ENCODE data around the gene OR4D2. TPM values are rescaled to one million over a fixed set of nuclear protein-coding genes. Genes with fewer than 3 reads are reported as not detected.

Gene OR4D2
- total and polyA plus RNA-seq, 2 of the 13 experiments (the other 11 are each of a cell fraction or from before 2014, with no cell fraction given) = not detected

- peak; percentile 75; the same call in 1 of the 2 replicates for TF ChIP-seq HMGXB3 (CRISPR knock-in tag; IDR thresholded peaks at IDR 0.05; ENCODE audit: borderline replicate concordance)
- TF ChIP-seq PITX1 (CRISPR knock-in tag; IDR thresholded peaks at IDR 0.05) = peak; percentile 67
- no peak for TF ChIP-seq JUNB (CRISPR knock-in tag; IDR thresholded peaks at IDR 0.05; ENCODE audit: borderline replicate concordance)
- peak; percentile 46; the same call in 1 of the 2 replicates for TF ChIP-seq LBX2 (CRISPR knock-in tag; IDR thresholded peaks at IDR 0.05; ENCODE audit: borderline replicate concordance)
- TF ChIP-seq ZNF512B (CRISPR knock-in tag; IDR thresholded peaks at IDR 0.05; ENCODE audit: borderline replicate concordance) = 0 out of 2 replicates have a peak, but pooled peaks have one; percentile 20
- peak; percentile 90; the same call in 1 of the 2 replicates for TF ChIP-seq E2F2 (CRISPR knock-in tag; IDR thresholded peaks at IDR 0.05; ENCODE audit: borderline replicate concordance)
- peak; percentile 74; the same call in 1 of the 2 replicates for TF ChIP-seq ZNF292 (CRISPR knock-in tag; IDR thresholded peaks at IDR 0.05; ENCODE audit: borderline replicate concordance, low read depth)
- no peak for TF ChIP-seq PBX3 (CRISPR knock-in tag; IDR thresholded peaks at IDR 0.05; ENCODE audit: borderline replicate concordance)
- TF ChIP-seq ZBED4 (CRISPR knock-in tag; IDR thresholded peaks at IDR 0.05; ENCODE audit: borderline replicate concordance) = no peak; the same call in 1 of the 2 replicates
- TF ChIP-seq SMAD1 (CRISPR knock-in tag; IDR thresholded peaks at IDR 0.05; ENCODE audit: borderline replicate concordance, low read depth) = peak; percentile 96; the same call in 1 of the 2 replicates
- TF ChIP-seq ZNF510 (CRISPR knock-in tag; IDR thresholded peaks at IDR 0.05; ENCODE audit: low read depth) = peak; percentile 84; the same call in 1 of the 2 replicates
- TF ChIP-seq DMAP1 (CRISPR knock-in tag; IDR thresholded peaks at IDR 0.05) = peak; percentile 62
Observed at GRCh38 chr17:58219007-58219788, 52.4 kb downstream of the OR4D2 start, which contains the start of gene MKS1 (continued).

All from HepG2 (cell line).